ENCODE measurements around the gene TIMM44.
"Not testable (repeated sequence)": the region's sequence is repeated elsewhere in the genome, so short reads cannot be mapped to it uniquely, and the experiment has no call there.

The TIMM44 gene

DNA sequence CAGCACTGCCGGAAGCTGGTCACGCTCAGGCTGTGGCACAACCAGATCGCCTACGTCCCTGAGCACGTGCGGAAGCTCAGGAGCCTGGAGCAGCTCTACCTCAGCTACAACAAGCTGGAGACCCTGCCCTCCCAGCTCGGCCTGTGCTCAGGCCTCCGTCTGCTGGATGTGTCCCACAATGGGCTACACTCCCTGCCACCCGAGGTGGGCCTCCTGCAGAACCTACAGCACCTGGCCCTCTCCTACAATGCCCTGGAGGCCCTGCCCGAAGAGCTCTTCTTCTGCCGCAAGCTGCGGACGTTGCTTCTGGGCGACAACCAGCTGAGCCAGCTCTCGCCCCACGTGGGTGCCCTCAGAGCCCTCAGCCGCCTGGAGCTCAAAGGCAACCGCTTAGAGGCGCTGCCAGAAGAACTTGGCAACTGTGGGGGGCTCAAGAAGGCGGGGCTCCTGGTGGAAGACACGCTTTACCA is 43.0 kb downstream of the TIMM44 start:
- DNase-seq (ENCODE audit: low read depth): no peak

- no peak for DNase-seq (ENCODE audit: low read depth)
Observed at GRCh38 chr19:7899751-7900378, 43.6 kb downstream of the TIMM44 start.

DNA sequence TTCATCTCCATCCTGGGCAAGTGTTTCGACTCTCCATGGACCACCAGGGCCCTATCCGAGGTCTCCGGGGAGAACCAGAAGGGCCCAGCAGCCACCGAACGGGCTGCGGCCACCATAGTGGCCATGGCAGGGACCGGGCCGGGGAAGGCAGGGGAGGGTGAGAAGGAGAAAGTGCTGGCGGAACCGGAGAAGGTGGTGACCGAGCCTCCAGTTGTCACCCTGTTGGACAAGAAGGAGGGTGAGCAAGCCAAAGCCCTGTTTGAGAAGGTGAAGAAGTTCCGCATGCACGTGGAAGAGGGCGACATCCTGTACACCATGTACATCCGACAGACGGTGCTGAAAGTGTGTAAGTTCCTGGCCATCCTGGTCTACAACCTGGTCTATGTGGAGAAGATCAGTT is 44.5 kb downstream of the TIMM44 start:
- DNase-seq (ENCODE audit: low read depth): no peak

DNA sequence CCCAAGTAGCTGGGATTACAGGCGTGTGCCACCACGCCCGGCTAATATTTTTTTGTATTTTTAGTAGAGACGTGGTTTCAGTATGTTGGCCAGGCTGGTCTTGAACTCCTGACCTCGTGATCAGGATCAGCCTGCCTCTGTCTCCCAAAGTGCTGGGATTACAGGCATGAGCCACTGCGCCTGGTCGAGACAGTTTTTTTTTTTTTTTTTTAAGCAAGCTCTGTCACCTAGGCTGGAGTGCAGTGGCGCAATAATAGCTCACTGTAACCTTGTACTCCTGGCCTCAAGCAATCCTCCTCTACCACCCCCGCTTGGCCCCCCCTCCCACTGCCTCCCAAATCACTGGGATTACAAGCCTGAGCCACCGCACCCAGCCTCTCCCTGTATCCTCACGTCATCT is 46.2 kb downstream of the TIMM44 start:
- no peak for DNase-seq (ENCODE audit: low read depth)

DNA sequence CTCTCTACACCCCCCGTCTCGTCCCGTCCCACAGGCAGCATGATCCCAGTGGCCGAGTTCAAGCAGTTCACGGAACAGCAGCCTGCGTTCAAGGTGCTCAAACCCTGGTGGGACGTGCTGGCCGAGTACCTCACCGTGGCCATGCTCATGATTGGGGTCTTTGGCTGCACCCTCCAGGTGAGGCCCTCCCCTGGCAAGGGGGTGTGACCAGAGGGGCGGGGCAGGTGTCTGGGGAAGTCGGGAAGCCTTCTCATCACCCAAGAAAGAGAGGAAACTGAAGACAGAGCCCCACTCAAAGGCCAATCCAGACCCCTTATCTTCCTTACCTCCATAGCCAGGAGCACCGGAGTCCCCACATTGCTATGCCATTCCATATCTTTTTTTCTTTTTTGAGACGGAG is 47.9 kb downstream of the TIMM44 start:
- no peak for DNase-seq (ENCODE audit: low read depth)

DNA sequence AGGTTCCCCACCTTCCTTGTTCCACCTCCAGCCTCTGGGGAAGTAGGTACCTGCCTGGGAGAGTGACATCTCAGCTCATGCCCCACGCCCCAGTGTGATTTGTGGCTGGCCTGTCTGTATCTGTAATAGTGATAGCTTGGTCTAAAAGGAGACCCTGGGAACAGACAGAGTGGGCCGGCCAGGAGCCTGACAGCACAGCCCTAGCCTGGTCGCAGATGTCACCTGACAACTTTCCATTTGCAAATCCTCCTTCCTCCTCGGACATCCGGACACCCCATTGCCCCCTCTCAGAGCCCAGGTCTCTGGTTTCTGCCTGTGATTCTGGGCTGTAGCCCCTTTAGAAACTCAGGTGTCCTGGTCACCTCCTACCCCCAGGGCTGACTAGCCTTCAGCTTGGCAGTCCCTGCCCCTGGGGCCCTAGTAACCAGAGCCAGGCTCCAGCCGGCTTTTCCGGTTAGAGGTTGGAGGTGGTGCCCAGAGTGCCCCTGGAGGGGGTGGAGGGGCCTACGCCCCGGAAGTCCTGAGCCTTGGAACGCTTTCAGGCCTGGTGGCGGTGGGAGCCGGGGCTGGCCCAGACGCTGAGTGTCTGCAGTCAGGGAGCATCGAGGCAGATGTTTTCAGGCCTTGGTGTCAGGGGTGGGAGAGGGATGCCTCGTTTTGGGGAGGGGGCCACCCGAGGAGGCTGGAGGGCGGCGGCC is 48.7 kb downstream of the TIMM44 start:
- no peak for DNase-seq (ENCODE audit: low read depth)

DNA sequence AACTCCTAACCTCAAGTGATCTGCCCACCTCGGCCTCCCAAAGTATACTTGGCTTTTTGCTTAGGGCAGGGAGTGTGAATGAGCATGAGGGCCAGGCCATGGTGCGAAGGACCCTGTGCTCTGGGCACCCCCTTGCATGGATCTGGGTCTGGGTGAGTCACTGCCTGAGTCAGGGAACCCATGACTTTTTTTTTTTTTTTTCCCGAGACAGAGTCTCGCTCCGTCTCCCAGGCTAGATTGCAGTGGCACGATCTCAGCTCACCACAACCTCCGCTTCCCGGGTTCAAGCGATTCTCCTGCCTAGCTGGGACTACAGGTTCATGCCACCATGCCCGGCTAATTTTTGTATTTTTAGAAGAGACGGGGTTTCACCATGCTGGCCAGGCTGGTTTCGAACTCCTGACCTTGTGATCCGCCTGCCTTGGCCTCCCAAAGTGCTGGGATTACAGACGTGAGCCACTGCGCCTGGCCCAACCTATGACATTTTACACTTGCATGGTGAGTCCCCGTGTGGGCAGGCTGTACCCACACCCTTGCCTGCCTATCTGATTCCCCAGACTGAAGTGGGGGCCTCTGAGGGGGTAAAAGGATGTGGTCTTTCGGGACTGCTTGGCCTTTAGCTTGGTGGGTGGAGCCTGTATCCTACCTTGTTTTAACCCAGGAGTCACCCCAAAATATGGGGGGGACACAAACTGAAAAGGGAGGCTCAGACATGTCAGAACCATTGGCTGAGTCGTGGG is 49.9 kb downstream of the TIMM44 start:
- DNase-seq (ENCODE audit: low read depth): not testable (repeated sequence)

- DNase-seq (ENCODE audit: low read depth): no peak
Observed at GRCh38 chr19:7888826-7889217, 54.6 kb downstream of the TIMM44 start.

- peak; percentile 18 for DNase-seq (ENCODE audit: low read depth)
Observed at GRCh38 chr19:7888145-7888825, 55.2 kb downstream of the TIMM44 start, which contains the start of gene LRRC8E. Gene LRRC8E (plus strand): TSS chr19:7888510. CDS start chr19:7895604, 7,094 bp downstream.

- no peak for DNase-seq (ENCODE audit: low read depth)
Observed at GRCh38 chr19:7887408-7888144, 55.9 kb downstream of the TIMM44 start.

DNA sequence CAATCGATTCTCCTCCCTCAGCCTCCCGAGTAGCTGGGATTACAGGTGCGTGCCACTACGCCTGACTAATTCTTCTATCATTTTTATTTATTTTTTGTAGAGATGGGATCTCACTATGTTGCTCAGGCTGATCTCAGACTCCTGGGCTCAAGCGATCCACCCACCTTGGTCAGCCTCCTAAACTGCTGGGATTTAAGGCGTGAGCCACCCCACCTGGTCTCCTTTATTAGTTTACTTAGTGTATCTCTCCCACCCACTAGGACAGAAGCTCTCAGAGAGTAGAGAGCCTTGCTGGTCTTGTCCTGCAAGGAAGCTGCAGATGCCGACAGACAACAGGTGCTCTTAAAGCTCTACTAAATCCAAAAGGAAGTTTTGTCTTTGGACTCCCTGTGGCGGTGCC is 57.6 kb downstream of the TIMM44 start:
- DNase-seq (ENCODE audit: low read depth): no peak

DNA sequence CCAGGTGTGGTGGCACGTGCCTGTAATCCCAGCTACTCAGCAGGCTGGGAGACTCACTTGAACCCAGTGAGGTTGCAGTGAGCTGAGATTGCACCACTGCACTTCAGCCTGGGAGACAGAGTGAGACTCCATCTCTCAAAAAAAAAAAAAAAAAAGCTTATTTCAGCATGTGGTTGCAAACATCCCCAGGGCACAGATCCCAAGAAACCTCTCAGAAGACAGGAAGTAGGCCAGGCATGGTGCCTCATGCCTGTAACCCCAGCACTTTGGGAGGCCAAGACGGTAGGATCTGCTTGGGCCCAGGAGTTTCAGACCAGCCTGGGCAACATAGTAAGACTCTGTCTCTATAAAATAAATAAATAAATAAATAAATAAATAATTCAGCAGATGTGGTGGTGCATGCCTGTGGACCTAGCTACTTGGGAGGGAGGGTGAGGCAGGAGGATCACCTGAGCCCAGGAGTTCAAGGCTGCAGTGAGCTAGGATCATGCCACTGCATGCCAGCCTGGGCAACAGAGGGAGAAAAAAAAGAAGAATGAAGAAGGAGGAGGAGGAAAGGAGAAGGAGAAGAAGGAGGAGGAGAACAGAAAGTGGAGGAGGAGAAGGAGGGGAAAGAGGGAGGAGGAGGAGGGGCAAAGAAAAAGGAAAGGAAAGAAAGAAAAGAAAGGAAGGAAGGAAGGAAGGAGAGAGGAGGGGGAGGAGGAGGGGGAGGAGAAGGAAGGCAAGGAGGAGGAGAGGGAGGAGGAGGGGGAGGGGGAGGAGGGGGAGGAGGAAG is 59.5 kb downstream of the TIMM44 start:
- DNase-seq (ENCODE audit: low read depth): no peak

DNA sequence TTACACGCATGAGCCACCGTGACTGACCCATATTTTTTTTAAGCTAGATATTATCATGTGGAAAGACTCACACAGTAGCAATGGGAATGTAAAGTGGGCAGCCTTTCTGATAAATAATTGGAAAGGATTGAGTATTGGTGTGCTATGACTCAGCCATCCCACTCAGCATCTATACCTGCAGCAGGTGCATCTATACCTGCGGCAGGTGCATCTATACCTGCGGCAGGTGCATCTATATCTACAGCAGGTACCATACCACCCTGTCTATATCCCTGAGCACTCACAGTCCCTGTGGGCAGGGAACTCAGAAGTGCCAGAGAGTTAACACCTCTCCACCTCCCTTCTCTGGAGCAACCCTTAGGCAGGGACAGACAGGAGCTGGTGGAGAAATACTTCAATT is 60.4 kb downstream of the TIMM44 start:
- no peak for DNase-seq (ENCODE audit: low read depth)

GRCh38 chr19:7881910-7882309 is 61.6 kb downstream of the TIMM44 start:
- DNase-seq (ENCODE audit: low read depth): no peak

DNA sequence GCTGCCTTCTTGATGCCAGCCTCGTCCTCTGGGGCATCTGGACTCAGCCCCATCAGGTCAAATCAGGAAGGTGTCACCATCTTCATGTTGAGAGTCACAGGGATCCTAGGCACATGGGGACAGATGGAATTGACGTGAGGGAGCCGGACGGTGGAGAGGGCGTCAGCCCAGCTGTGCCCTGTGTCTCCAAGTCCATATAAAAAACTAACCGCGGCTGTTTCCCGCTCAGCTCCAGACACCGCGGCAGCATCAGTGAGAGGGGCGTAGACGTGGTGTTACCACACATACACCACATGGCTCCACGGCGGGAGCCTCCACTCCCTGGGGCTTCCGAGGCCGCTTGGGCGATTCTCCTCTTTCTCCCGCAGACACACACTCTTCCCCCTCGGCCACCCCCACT is 63.6 kb downstream of the TIMM44 start:
- DNase-seq (ENCODE audit: low read depth): no peak

DNA sequence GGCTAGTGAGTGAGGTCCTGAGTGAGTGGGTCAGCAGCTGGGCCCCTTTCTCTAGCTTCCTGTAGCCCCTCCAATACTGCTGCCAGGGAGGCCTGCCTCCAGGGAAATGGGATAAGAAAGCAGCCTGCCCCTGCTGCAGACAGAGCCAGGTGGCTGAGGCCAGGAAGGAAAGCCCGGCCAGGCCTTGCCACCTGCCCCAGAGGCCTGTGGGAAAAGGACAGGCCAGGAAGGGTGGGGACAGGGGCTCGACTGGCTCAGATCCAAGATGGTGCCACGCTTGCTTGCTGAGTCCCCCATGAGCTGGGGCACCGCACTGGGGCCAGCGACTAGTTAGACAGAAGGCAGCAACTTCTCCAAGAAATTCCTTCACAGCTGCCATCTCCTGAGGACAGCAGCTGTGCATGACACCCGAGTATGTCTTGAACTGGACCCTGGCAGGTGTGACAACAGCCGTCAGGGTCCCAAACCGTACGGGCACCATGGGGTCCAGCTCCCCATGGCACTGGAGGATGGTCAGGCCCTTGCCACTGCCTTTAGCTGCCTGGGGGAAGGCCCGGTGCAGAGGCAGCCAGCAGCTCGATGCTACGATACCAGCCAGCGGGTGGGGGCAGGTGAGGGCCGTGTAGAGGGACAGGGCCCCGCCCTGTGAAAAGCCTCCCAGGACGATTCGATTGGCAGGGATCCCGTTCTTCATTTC is 64.2 kb downstream of the TIMM44 start:
- no peak for DNase-seq (ENCODE audit: low read depth)

- no peak for DNase-seq (ENCODE audit: low read depth)
Observed at GRCh38 chr19:7877249-7877836, 66.1 kb downstream of the TIMM44 start.
